Ishikawa (cell line): ENCODE data around the gene SLC7A1.
A peak's percentile ranks its signal among the peaks of the same experiment; 100 is the strongest.

ENCODE experiments used
- CREB1 ChIP-seq: IDR thresholded peaks from 2 replicates; pipeline ENCODE4 v1.6.1; 2012; ENCODE audit warnings: low read depth
- EGR1 ChIP-seq: IDR thresholded peaks from 2 replicates; pipeline ENCODE4 v1.6.1; 2012
- MAX ChIP-seq: IDR thresholded peaks from 2 replicates; pipeline ENCODE4 v1.6.1; 2012
- NFIC ChIP-seq: IDR thresholded peaks from 2 replicates; pipeline ENCODE4 v1.6.1; 2012
- YY1 ChIP-seq: IDR thresholded peaks from 2 replicates; pipeline ENCODE4 v1.6.1; 2012; ENCODE audit warnings: low read depth
- ZBTB7A ChIP-seq: IDR thresholded peaks from 2 replicates; pipeline ENCODE4 v1.6.1; 2012; ENCODE audit warnings: low read depth
- TF ChIP-seq, protein P1 (sequence below): IDR thresholded peaks from 2 replicates; pipeline ENCODE4 v1.6.1; 2012; ENCODE audit warnings: low read depth, mild to moderate bottlenecking

DNA sequence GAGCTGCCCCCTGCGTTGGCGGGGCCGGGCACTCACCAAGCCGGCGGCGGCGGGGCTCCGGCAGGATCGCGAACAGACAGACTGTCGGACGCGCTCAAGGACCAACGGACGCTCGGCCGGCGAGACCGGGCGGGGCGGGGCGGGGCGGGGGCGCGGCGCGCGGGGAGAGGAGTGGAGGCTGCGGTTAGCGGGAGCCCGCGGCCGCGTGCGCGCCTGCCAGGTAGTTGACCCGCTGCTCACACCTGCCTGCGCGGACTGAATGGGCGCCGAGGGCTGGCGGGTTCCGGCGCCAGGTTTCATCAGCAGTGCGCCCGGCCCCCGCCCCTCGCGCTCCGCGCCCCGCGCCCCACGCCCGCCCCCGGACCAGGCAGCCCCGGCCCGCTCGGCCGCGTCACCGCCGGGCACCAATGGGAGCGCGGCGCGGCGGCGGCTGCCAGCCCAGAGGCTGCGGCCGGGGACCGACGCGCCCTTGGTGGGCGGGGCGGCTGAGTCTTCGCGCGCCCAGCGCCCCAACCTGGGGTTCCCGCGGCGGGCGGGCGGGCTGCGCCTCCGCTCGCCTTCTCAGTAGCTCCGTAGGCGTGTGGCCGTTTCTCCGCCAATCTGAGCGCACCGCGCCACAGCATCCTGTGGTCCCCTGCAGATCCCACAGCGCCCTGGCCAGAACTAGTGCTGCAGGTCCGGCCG lies at the start of gene SLC7A1:
- TF ChIP-seq EGR1, result no peak
- no peak for TF ChIP-seq NFIC
- TF ChIP-seq, protein P1, sequence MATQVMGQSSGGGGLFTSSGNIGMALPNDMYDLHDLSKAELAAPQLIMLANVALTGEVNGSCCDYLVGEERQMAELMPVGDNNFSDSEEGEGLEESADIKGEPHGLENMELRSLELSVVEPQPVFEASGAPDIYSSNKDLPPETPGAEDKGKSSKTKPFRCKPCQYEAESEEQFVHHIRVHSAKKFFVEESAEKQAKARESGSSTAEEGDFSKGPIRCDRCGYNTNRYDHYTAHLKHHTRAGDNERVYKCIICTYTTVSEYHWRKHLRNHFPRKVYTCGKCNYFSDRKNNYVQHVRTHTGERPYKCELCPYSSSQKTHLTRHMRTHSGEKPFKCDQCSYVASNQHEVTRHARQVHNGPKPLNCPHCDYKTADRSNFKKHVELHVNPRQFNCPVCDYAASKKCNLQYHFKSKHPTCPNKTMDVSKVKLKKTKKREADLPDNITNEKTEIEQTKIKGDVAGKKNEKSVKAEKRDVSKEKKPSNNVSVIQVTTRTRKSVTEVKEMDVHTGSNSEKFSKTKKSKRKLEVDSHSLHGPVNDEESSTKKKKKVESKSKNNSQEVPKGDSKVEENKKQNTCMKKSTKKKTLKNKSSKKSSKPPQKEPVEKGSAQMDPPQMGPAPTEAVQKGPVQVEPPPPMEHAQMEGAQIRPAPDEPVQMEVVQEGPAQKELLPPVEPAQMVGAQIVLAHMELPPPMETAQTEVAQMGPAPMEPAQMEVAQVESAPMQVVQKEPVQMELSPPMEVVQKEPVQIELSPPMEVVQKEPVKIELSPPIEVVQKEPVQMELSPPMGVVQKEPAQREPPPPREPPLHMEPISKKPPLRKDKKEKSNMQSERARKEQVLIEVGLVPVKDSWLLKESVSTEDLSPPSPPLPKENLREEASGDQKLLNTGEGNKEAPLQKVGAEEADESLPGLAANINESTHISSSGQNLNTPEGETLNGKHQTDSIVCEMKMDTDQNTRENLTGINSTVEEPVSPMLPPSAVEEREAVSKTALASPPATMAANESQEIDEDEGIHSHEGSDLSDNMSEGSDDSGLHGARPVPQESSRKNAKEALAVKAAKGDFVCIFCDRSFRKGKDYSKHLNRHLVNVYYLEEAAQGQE, result no peak
- TF ChIP-seq ZBTB7A, result 0 out of 2 replicates have a peak, but pooled peaks have one; percentile 6
- TF ChIP-seq MAX, result peak; percentile 37
- TF ChIP-seq CREB1, result no peak
- TF ChIP-seq YY1, result no peak
